ENCODE data around the gene DNAJB2.

The DNAJB2 gene

DNA sequence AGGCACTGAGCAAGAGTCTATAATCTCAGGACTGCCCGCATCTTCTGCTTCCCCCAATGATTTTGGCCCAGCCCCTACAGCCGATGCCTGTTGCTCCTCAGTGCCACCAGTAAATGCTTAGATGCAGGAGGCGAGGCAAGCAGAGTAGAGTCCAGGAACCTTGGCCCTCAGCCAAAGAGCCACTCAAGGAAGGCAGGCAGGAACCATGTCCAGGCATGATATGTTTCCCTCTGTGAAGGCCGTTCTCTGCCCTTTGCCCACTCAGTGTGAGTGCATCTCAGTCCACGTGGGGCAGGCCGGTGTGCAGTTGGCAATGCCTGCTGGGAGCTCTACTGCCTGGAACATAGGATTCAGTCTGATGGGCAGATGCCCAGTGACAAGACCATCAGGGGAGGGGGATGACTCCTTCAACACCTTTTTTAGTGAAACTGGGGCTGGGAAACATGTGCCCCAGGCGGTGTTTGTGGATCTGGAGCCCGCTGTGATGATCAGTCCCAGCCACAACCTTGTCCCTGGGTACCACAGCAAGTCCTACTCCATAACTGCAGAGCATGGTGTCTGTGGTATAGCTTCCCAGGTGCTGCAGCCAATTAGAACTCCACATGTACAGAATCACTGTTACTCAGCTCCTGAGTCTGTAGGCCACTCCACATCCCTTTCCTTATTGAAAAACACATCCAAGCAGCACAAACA lies 9.7 kb upstream of the DNAJB2 start:
- H3K79me2 ChIP-seq (ENCODE audit: low read length), result no peaks in the 10 kb centered on the region
- H3K4me3 ChIP-seq (ENCODE audit: low read length), result no peak overlapping the region
- no peaks in the 10 kb centered on the region for H3K4me1 ChIP-seq (ENCODE audit: low read length)
- no peak overlapping the region for H3K9ac ChIP-seq (ENCODE audit: low read length)
- H3K27ac ChIP-seq (ENCODE audit: low read length), result no peak overlapping the region
- H3K4me2 ChIP-seq (ENCODE audit: low read length), result no peak overlapping the region
- H2AFZ ChIP-seq (ENCODE audit: low read depth, low read length), result no peak overlapping the region
- TF ChIP-seq EZH2phosphoT487 (IDR thresholded peaks at IDR 0.05; ENCODE audit: low read depth), result no peak
- TF ChIP-seq, protein P1, sequence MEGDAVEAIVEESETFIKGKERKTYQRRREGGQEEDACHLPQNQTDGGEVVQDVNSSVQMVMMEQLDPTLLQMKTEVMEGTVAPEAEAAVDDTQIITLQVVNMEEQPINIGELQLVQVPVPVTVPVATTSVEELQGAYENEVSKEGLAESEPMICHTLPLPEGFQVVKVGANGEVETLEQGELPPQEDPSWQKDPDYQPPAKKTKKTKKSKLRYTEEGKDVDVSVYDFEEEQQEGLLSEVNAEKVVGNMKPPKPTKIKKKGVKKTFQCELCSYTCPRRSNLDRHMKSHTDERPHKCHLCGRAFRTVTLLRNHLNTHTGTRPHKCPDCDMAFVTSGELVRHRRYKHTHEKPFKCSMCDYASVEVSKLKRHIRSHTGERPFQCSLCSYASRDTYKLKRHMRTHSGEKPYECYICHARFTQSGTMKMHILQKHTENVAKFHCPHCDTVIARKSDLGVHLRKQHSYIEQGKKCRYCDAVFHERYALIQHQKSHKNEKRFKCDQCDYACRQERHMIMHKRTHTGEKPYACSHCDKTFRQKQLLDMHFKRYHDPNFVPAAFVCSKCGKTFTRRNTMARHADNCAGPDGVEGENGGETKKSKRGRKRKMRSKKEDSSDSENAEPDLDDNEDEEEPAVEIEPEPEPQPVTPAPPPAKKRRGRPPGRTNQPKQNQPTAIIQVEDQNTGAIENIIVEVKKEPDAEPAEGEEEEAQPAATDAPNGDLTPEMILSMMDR (IDR thresholded peaks at IDR 0.05; ENCODE audit: low read depth, low read length), result no peak
- no peaks in the 10 kb centered on the region for H3K27me3 ChIP-seq (ENCODE audit: low read depth, low read length)
- no peaks in the 10 kb centered on the region for H3K9me3 ChIP-seq (ENCODE audit: insufficient read depth, low read length)
- H3K36me3 ChIP-seq (replicated peaks; ENCODE audit: low read depth, low read length), result no peaks in the 10 kb centered on the region
- no peaks in the 10 kb centered on the region for H4K20me1 ChIP-seq (ENCODE audit: insufficient read depth, low read length)

DNA sequence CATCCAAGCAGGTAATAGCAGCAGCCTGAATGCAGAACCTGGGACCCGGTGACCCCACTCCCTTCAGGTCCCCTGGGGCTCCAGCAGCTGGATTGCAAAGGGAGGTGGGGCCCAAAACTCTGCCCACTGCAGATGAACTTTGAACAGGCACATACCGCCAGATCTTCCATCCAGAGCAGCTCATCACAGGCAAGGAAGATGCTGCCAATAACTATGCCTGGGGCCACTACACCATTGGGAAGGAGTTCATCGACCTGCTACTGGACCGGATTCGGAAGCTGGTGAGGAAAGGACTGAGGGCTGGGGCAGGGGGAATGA lies 9.2 kb upstream of the DNAJB2 start:
- H2AFZ ChIP-seq (ENCODE audit: low read depth, low read length), result no peak overlapping the region
- TF ChIP-seq, protein P1 (IDR thresholded peaks at IDR 0.05; ENCODE audit: low read depth, low read length), result no peak
- TF ChIP-seq EZH2phosphoT487 (IDR thresholded peaks at IDR 0.05; ENCODE audit: low read depth), result no peak
- no peaks in the 10 kb centered on the region for H3K27me3 ChIP-seq (ENCODE audit: low read depth, low read length)
- H3K36me3 ChIP-seq (replicated peaks; ENCODE audit: low read depth, low read length), result no peaks in the 10 kb centered on the region
- H4K20me1 ChIP-seq (ENCODE audit: insufficient read depth, low read length), result no peaks in the 10 kb centered on the region
- H3K4me1 ChIP-seq (ENCODE audit: low read length), result no peaks in the 10 kb centered on the region
- H3K27ac ChIP-seq (ENCODE audit: low read length), result no peak overlapping the region
- no peaks in the 10 kb centered on the region for H3K79me2 ChIP-seq (ENCODE audit: low read length)
- H3K9ac ChIP-seq (ENCODE audit: low read length), result no peak overlapping the region
- H3K4me2 ChIP-seq (ENCODE audit: low read length), result no peak overlapping the region
- H3K9me3 ChIP-seq (ENCODE audit: insufficient read depth, low read length), result no peaks in the 10 kb centered on the region
- H3K4me3 ChIP-seq (ENCODE audit: low read length), result no peak overlapping the region

DNA sequence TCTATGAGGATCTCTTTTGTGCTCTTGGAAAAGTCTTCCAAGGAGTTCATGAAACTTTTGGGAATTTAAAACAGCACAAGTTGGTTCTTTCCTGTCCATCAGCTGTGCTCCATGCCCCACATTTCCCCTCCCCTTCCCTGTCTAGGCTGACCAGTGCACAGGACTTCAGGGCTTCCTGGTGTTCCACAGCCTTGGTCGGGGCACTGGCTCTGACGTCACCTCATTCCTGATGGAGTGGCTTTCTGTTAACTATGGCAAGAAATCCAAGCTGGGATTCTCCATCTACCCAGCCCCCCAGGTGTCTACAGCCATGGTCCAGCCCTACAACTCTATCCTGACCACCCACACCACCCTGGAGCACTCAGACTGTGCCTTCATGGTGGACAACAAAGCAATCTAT lies 8.1 kb upstream of the DNAJB2 start:
- Histone ChIP-seq H3K4me1 (ENCODE audit: low read length) (no peaks in the 10 kb centered on the region), H4K20me1 (ENCODE audit: insufficient read depth, low read length) (no peaks in the 10 kb centered on the region), H3K36me3 (replicated peaks; ENCODE audit: low read depth, low read length) (no peaks in the 10 kb centered on the region), H3K27ac (ENCODE audit: low read length) (no peak overlapping the region), H2AFZ (ENCODE audit: low read depth, low read length) (no peak overlapping the region), H3K27me3 (ENCODE audit: low read depth, low read length) (no peaks in the 10 kb centered on the region), H3K9ac (ENCODE audit: low read length) (no peak overlapping the region), H3K4me3 (ENCODE audit: low read length) (no peak overlapping the region), H3K79me2 (ENCODE audit: low read length) (no peaks in the 10 kb centered on the region), H3K4me2 (ENCODE audit: low read length) (no peak overlapping the region), H3K9me3 (ENCODE audit: insufficient read depth, low read length) (no peaks in the 10 kb centered on the region)
- TF ChIP-seq, protein P1 (IDR thresholded peaks at IDR 0.05; ENCODE audit: low read depth, low read length), result no peak
- TF ChIP-seq EZH2phosphoT487 (IDR thresholded peaks at IDR 0.05; ENCODE audit: low read depth), result no peak

DNA sequence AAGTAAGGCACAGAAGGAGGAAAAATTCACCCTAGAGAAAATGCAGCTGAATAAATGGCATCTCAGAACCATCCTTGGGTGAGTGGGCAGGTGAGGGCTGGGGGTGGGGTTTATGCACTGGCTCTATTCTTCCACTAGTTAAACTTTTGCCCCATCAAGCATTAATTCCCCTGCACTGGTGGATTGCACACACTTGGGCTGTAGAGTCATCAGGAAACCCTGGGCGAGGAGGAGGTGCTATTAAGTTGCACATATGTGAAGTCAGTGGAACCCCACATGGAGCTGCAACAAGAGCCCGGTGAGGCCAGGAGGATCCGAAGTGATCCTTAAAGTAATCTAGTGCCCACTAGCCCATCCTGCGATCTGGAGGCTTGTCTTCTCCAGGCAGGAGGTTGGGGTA lies 6.8 kb upstream of the DNAJB2 start:
- Histone ChIP-seq H3K4me1 (ENCODE audit: low read length) (no peaks in the 10 kb centered on the region), H3K36me3 (replicated peaks; ENCODE audit: low read depth, low read length) (no peaks in the 10 kb centered on the region), H4K20me1 (ENCODE audit: insufficient read depth, low read length) (no peaks in the 10 kb centered on the region), H3K9ac (ENCODE audit: low read length) (no peak overlapping the region), H3K27me3 (ENCODE audit: low read depth, low read length) (no peaks in the 10 kb centered on the region), H3K9me3 (ENCODE audit: insufficient read depth, low read length) (no peaks in the 10 kb centered on the region), H3K4me3 (ENCODE audit: low read length) (no peak overlapping the region), H3K4me2 (ENCODE audit: low read length) (no peak overlapping the region), H2AFZ (ENCODE audit: low read depth, low read length) (no peak overlapping the region), H3K79me2 (ENCODE audit: low read length) (no peaks in the 10 kb centered on the region), H3K27ac (ENCODE audit: low read length) (no peak overlapping the region)
- no peak for TF ChIP-seq EZH2phosphoT487 (IDR thresholded peaks at IDR 0.05; ENCODE audit: low read depth)
- TF ChIP-seq, protein P1 (IDR thresholded peaks at IDR 0.05; ENCODE audit: low read depth, low read length), result no peak

All from OCI-LY3 (cell line).